Activated CD8-positive, alpha-beta memory T cell treated with anti-CD3 and anti-CD28 coated beads for 48 hours (primary cell): Measurements from ENCODE around the gene APOL1.
"Not testable (repeated sequence)": the region's sequence is repeated elsewhere in the genome, so short reads cannot be mapped to it uniquely, and the experiment has no call there.

ENCODE experiments used
- DNase-seq, 3 experiments: peaks; one replicate each; pipeline ENCODE4 v3.0.0-alpha.2; 2020; ENCODE audit warnings: low read depth in 2 of 3, low spot score in 2 of 3

APOL1 gene

GRCh38 chr22:36244522-36245391, 8.2 kb upstream of the APOL1 start:
- DNase-seq, result no peak

GRCh38 chr22:36245805-36246356, 7.1 kb upstream of the APOL1 start:
- DNase-seq, result no peak

GRCh38 chr22:36246718-36247117, 6.2 kb upstream of the APOL1 start:
- DNase-seq, result no peak

GRCh38 chr22:36247955-36248354, 5.0 kb upstream of the APOL1 start:
- no peak for DNase-seq

GRCh38 chr22:36249160-36249559, 3.8 kb upstream of the APOL1 start:
- no peak for DNase-seq

- not testable (repeated sequence) for DNase-seq
Measured at GRCh38 chr22:36250292-36250960, 2.5 kb upstream of the APOL1 start.

GRCh38 chr22:36251979-36252608, 839 bp upstream of the APOL1 start:
- not testable (repeated sequence) for DNase-seq

- DNase-seq, result no peak
Measured at GRCh38 chr22:36253523-36254490, 874 bp downstream of the APOL1 start.

- DNase-seq, result not testable (repeated sequence)
Measured at GRCh38 chr22:36255572-36255971, 2.6 kb downstream of the APOL1 start.

GRCh38 chr22:36256478-36256877, 3.5 kb downstream of the APOL1 start:
- no peak for DNase-seq

GRCh38 chr22:36257308-36257707, 4.4 kb downstream of the APOL1 start:
- DNase-seq, result no peak

GRCh38 chr22:36257948-36258670, 5.2 kb downstream of the APOL1 start:
- DNase-seq, result no peak

GRCh38 chr22:36258701-36259614, 6.0 kb downstream of the APOL1 start:
- DNase-seq, result no peak

- DNase-seq, result no peak
Measured at GRCh38 chr22:36259615-36260300, 6.8 kb downstream of the APOL1 start.

- not testable (repeated sequence) for DNase-seq
Measured at GRCh38 chr22:36261675-36262074, 8.7 kb downstream of the APOL1 start.

GRCh38 chr22:36262307-36262706, 9.4 kb downstream of the APOL1 start:
- not testable (repeated sequence) for DNase-seq

- not testable (repeated sequence) for DNase-seq
Measured at GRCh38 chr22:36263216-36263673, 10.3 kb downstream of the APOL1 start.
